B cell (primary cell): Measurements from ENCODE around the gene PCSK6.
"Not testable (repeated sequence)": the region's sequence is repeated elsewhere in the genome, so short reads cannot be mapped to it uniquely, and the experiment has no call there.

Source experiments
- CTCF ChIP-seq: fragments of 200-600 bp; IDR thresholded peaks from one replicate; pipeline ENCODE4 v1.8.0; 2022; ENCODE audit warnings: antibody characterized with exemption, mild to moderate bottlenecking
- EZH2 ChIP-seq: IDR thresholded peaks from 2 replicates; pipeline ENCODE4 v1.6.1; 2012; ENCODE audit warnings: borderline replicate concordance, low read depth, mild to moderate bottlenecking, moderate library complexity, low read length; ENCODE audit not compliant: insufficient read depth, poor library complexity, severe bottlenecking

GRCh38 chr15:101402883-101403282 lies 86.6 kb downstream of the PCSK6 start:
- TF ChIP-seq CTCF, EZH2: not testable (repeated sequence)
